ENCODE results near the gene MYBPH. TPM values are rescaled to one million over a fixed set of nuclear protein-coding genes. Genes with fewer than 3 reads are reported as not detected.

The MYBPH gene
- total RNA-seq, 1 experiment from 2014 or later: not detected

DNA sequence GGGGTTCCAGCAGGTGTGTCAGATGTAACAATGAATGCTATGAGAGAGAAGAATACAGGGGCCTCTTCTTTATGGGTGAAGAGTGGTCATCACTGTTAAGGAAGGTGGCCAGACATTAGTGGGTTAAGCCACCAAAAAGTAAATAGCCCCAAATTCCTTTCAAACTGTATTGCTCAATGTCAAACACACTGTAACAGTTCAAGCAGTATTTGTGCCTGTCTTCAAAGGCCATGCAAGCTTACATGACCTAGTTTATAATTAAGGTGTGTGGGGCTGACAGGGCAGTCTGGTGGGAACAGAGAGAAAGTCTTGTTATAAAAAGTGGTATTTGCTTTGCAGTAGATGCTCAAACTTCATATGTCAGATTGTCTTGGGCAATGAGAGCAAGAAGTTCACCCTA lies 35.4 kb upstream of the MYBPH start:
- TF ChIP-seq, protein P1, sequence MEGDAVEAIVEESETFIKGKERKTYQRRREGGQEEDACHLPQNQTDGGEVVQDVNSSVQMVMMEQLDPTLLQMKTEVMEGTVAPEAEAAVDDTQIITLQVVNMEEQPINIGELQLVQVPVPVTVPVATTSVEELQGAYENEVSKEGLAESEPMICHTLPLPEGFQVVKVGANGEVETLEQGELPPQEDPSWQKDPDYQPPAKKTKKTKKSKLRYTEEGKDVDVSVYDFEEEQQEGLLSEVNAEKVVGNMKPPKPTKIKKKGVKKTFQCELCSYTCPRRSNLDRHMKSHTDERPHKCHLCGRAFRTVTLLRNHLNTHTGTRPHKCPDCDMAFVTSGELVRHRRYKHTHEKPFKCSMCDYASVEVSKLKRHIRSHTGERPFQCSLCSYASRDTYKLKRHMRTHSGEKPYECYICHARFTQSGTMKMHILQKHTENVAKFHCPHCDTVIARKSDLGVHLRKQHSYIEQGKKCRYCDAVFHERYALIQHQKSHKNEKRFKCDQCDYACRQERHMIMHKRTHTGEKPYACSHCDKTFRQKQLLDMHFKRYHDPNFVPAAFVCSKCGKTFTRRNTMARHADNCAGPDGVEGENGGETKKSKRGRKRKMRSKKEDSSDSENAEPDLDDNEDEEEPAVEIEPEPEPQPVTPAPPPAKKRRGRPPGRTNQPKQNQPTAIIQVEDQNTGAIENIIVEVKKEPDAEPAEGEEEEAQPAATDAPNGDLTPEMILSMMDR (conservative IDR thresholded peaks at IDR 0.05; ENCODE audit: low read depth, low read length): no peak
- TF ChIP-seq EZH2 (IDR thresholded peaks at IDR 0.05; ENCODE audit: borderline replicate concordance, low read depth, low read length, poor library complexity, severe bottlenecking): no peak
- intact Hi-C loops (cut with micrococcal nuclease; ENCODE audit: unreplicated experiment): no loop called here
- no peaks in the 10 kb centered on the region for H3K36me3 ChIP-seq (ENCODE audit: insufficient read depth, low read length, poor library complexity, severe bottlenecking)
- POLR2A ChIA-PET (ENCODE audit: low non-redundant PET): no interaction called here
- CTCF ChIA-PET: no interaction called here
- no peak overlapping the region for H3K27ac ChIP-seq (ENCODE audit: low read depth, low read length, poor library complexity, severe bottlenecking)
- BruUV-seq (replicated peaks): no TSS peak
- H3K4me1 ChIP-seq (ENCODE audit: insufficient read depth, low read length, poor library complexity, severe bottlenecking): peaks cover 11% of the 10 kb centered on the region
- no peaks in the 10 kb centered on the region for H3K27me3 ChIP-seq (replicated peaks; ENCODE audit: insufficient read depth, low read depth, low read length, poor library complexity)
- no peak overlapping the region for H3K4me3 ChIP-seq (ENCODE audit: low read depth, low read length, poor library complexity, severe bottlenecking)
- no peak for DNase-seq (ENCODE audit: low spot score)
- H3K9me3 ChIP-seq (ENCODE audit: low read depth, low read length, poor library complexity, severe bottlenecking): no peaks in the 10 kb centered on the region

DNA sequence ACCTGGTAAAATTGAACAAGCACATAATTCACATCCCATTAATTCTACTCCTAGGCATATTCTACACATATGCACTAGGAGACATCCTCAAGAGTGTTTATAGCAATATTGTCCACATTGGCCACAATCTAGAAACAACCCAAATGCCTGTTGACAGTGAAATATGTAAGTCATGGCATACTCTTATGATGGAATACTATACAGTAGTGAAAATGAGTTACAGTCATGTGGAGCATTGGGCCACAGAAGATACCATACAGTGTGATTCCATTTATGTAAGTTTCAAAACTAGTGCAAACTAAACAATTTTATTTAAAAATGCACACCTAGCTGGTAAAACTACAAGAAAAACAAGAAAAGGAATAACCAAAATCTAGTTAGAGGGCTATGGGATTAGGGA lies 34.7 kb upstream of the MYBPH start:
- Histone ChIP-seq H3K27me3 (replicated peaks; ENCODE audit: insufficient read depth, low read depth, low read length, poor library complexity) (no peaks in the 10 kb centered on the region), H3K4me3 (ENCODE audit: low read depth, low read length, poor library complexity, severe bottlenecking) (no peak overlapping the region), H3K9me3 (ENCODE audit: low read depth, low read length, poor library complexity, severe bottlenecking) (no peaks in the 10 kb centered on the region), H3K27ac (ENCODE audit: low read depth, low read length, poor library complexity, severe bottlenecking) (no peak overlapping the region), H3K36me3 (ENCODE audit: insufficient read depth, low read length, poor library complexity, severe bottlenecking) (no peaks in the 10 kb centered on the region), H3K4me1 (ENCODE audit: insufficient read depth, low read length, poor library complexity, severe bottlenecking) (peaks cover 18% of the 10 kb centered on the region)
- POLR2A ChIA-PET (ENCODE audit: low non-redundant PET): no interaction called here
- BruUV-seq (replicated peaks): no TSS peak
- intact Hi-C loops (cut with micrococcal nuclease; ENCODE audit: unreplicated experiment): no loop called here
- TF ChIP-seq EZH2 (IDR thresholded peaks at IDR 0.05; ENCODE audit: borderline replicate concordance, low read depth, low read length, poor library complexity, severe bottlenecking): no peak
- TF ChIP-seq, protein P1 (conservative IDR thresholded peaks at IDR 0.05; ENCODE audit: low read depth, low read length): no peak
- DNase-seq (ENCODE audit: low spot score): no peak
- CTCF ChIA-PET: no interaction called here

DNA sequence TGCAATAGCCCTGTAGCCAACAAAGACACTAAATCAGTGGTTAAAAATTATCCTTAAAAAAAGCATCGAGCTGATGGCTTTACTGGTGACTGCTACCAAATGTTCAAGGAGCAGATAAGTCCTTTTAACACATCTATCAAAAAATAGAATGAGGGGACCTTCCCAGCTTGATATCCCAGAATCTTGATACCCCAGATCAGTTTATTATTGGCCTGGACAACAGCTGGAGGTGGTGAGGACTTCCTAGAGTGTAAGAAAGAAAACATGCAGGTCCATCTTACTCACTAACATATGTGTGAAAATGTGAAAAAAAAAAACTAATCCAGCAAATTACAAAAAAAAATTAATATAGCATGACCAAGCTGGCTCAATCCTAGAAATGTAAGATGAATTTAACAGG lies 32.6 kb upstream of the MYBPH start:
- POLR2A ChIA-PET (ENCODE audit: low non-redundant PET): no interaction called here

More for the DNA sequence above, 32.6 kb upstream of the MYBPH start:
- Histone ChIP-seq H3K4me1 (ENCODE audit: insufficient read depth, low read length, poor library complexity, severe bottlenecking) (peaks cover 18% of the 10 kb centered on the region), H3K27me3 (replicated peaks; ENCODE audit: insufficient read depth, low read depth, low read length, poor library complexity) (no peaks in the 10 kb centered on the region), H3K27ac (ENCODE audit: low read depth, low read length, poor library complexity, severe bottlenecking) (no peak overlapping the region), H3K4me3 (ENCODE audit: low read depth, low read length, poor library complexity, severe bottlenecking) (no peak overlapping the region), H3K9me3 (ENCODE audit: low read depth, low read length, poor library complexity, severe bottlenecking) (no peaks in the 10 kb centered on the region), H3K36me3 (ENCODE audit: insufficient read depth, low read length, poor library complexity, severe bottlenecking) (no peaks in the 10 kb centered on the region)
- no peak for DNase-seq (ENCODE audit: low spot score)
- CTCF ChIA-PET: no interaction called here
- intact Hi-C loops (cut with micrococcal nuclease; ENCODE audit: unreplicated experiment): no loop called here
- BruUV-seq (replicated peaks): no TSS peak
- TF ChIP-seq EZH2 (IDR thresholded peaks at IDR 0.05; ENCODE audit: borderline replicate concordance, low read depth, low read length, poor library complexity, severe bottlenecking): no peak
- TF ChIP-seq, protein P1 (conservative IDR thresholded peaks at IDR 0.05; ENCODE audit: low read depth, low read length): no peak
